Keratinocyte (primary cell): ENCODE results near the gene RHNO1. TPM values are rescaled to one million over a fixed set of nuclear protein-coding genes. Genes with fewer than 3 reads are reported as not detected.

Experiments used
- DNase-seq: peaks from one replicate; pipeline ENCODE4 v3.0.0-alpha.2; 2011; ENCODE audit warnings: low read depth, missing footprints, low spot score
- FAIRE-seq: peaks from 2 replicates; lab custom pipeline; 2011; peaks lifted over from hg19 to GRCh38; lab: Jason Lieb, UNC
- H2AFZ ChIP-seq: 2 replicates; pipeline ENCODE4 v1.6.0; 2012; ENCODE audit warnings: low read length, control low read depth, inconsistent platforms; ENCODE audit not compliant: control insufficient read depth
- H3K27ac ChIP-seq: 2 replicates; pipeline ENCODE4 v1.5.1; 2011; ENCODE audit warnings: low read length; ENCODE audit not compliant: control insufficient read depth, insufficient read depth
- H3K27me3 ChIP-seq: 3 replicates; pipeline ENCODE4 v1.6.0; 2011; ENCODE audit warnings: low read length; ENCODE audit not compliant: control insufficient read depth, insufficient read depth; ENCODE audit errors: extremely low read depth
- H3K36me3 ChIP-seq, 2 experiments: 2 replicates in 1 of 2; 3 replicates in 1 of 2; pipeline ENCODE4 v1.5.1; 2011; ENCODE audit warnings: low read length in 2 of 2, mild to moderate bottlenecking in 1 of 2; ENCODE audit not compliant: control insufficient read depth in 2 of 2, insufficient read depth in 2 of 2; ENCODE audit errors: extremely low read depth in 1 of 2
- H3K4me1 ChIP-seq: 3 replicates; pipeline ENCODE4 v1.5.1; 2011; ENCODE audit warnings: low read length; ENCODE audit not compliant: control insufficient read depth, insufficient read depth; ENCODE audit errors: extremely low read depth
- H3K4me2 ChIP-seq: 3 replicates; pipeline ENCODE4 v1.6.0; 2011; ENCODE audit warnings: low read depth, low read length; ENCODE audit not compliant: control insufficient read depth, insufficient read depth; ENCODE audit errors: extremely low read depth
- H3K4me3 ChIP-seq, 3 experiments: fragments of 200-600 bp in 1 of 3; sonication (generic) in 1 of 3; 2 replicates in 2 of 3; 3 replicates in 1 of 3; pipeline ENCODE4 v1.5.1; 2011 to 2016; ENCODE audit warnings: low read length in 3 of 3, mild to moderate bottlenecking in 3 of 3, control low read depth in 2 of 3, inconsistent platforms in 1 of 3, low read depth in 1 of 3, mixed read lengths in 1 of 3, mixed run types in 1 of 3, moderate library complexity in 1 of 3; ENCODE audit not compliant: control insufficient read depth in 2 of 3, insufficient read depth in 2 of 3; ENCODE audit errors: extremely low read depth in 1 of 3
- H3K79me2 ChIP-seq: 2 replicates; pipeline ENCODE4 v1.6.0; 2012; ENCODE audit warnings: low read length; ENCODE audit not compliant: control insufficient read depth, insufficient read depth
- H3K9ac ChIP-seq: 3 replicates; pipeline ENCODE4 v1.6.0; 2011; ENCODE audit warnings: low read length; ENCODE audit not compliant: control insufficient read depth, insufficient read depth; ENCODE audit errors: extremely low read depth
- H3K9me1 ChIP-seq: 3 replicates; pipeline ENCODE4 v1.6.0; 2011; ENCODE audit warnings: low read length; ENCODE audit not compliant: control insufficient read depth, insufficient read depth; ENCODE audit errors: extremely low read depth
- H3K9me3 ChIP-seq: 2 replicates; pipeline ENCODE4 v1.5.1; 2012; ENCODE audit warnings: low read depth, low read length; ENCODE audit not compliant: control insufficient read depth
- H4K20me1 ChIP-seq: 3 replicates; pipeline ENCODE4 v1.6.0; 2011; ENCODE audit warnings: low read length; ENCODE audit not compliant: control insufficient read depth, insufficient read depth; ENCODE audit errors: extremely low read depth
- EZH2 ChIP-seq: IDR thresholded peaks from one replicate; pipeline ENCODE4 v1.6.1; 2012; ENCODE audit warnings: inconsistent platforms, mild to moderate bottlenecking, low read length, moderate library complexity
- dilution Hi-C: fragments of 300-500 bp; cut with MboI; formaldehyde crosslinking; loops from one replicate; pipeline ENCODE4 v1.7.0; 2020; ENCODE audit warnings: low sequenced_read_pairs; ENCODE audit not compliant: extremely low pct_ligation_motif_present
- polyA plus RNA-seq, 5 experiments: library from polyadenylated mRNA; depleted of rRNA in 3 of 5; stranded (reverse) in 3 of 5; stranded (forward) in 1 of 5; unstranded in 1 of 5; fragments of >200 nt; gene quantifications; 1 replicate in 1 of 5; 2 replicates in 3 of 5; 3 replicates in 1 of 5; pipeline versions ENCODE4 v1.2.1 to v1.2.3, GENCODE V29; 2011 to 2012; ENCODE audit warnings: missing spikeins in 2 of 5, low read depth in 1 of 5, low replicate concordance in 1 of 5
- TF ChIP-seq, protein P1 (sequence below), 3 experiments: IDR thresholded peaks in 1 of 3; conservative IDR thresholded peaks in 1 of 3; optimal IDR thresholded peaks in 1 of 3; 2 replicates in 2 of 3; 3 replicates in 1 of 3; pipeline versions ENCODE3 to v1.5.1; 2011; ENCODE audit warnings: low read length in 3 of 3, mild to moderate bottlenecking in 3 of 3, moderate library complexity in 2 of 3, control low read depth in 1 of 3, inconsistent platforms in 1 of 3; ENCODE audit not compliant: insufficient read depth in 2 of 3; ENCODE audit errors: extremely low read depth in 1 of 3

RHNO1 gene
- polyA plus RNA-seq, 1 donor (not counting 4 experiments of a cell fraction or from before 2014, with no cell fraction given): 25.6 TPM

DNA sequence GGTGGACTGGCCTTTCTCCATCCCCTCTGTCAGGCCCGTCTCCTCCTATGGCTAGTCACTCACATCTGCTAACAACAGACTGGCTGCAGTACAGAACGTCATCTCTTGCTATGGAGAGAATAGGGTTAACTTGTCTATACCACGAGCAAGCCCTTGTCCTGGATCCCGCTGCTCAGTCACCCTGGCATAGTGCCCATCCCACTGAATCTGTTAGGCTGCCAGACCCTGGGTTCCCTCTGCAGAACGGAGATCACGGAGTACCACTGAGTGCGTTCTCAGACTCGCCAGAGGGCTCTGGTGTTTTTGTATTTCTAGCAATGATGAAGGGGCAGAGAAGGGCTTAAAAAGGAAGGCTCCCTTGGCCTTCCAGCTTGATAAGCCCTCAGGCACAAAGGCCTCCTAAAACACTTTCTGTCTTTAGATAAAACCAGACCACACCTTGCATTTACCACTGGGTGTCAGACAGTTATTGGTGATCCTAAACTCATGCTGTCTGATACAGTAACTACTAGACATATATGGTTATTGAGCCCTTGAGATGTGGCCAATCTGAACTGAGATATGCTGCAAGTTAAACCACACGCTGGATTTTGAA, 35.9 kb upstream of the RHNO1 start:
- Histone ChIP-seq H3K27ac (no peak overlapping the region), H3K79me2 (no peaks in the 10 kb centered on the region), H4K20me1 (no peaks in the 10 kb centered on the region), H3K9ac (no peak overlapping the region), H3K4me1 (no peaks in the 10 kb centered on the region), H3K27me3 (no peaks in the 10 kb centered on the region), H3K9me3 (no peaks in the 10 kb centered on the region), H3K4me3 (no peak overlapping the region), H3K9me1 (no peaks in the 10 kb centered on the region), H3K4me2 (no peak overlapping the region), H2AFZ (no peak overlapping the region), H3K36me3 (peaks cover 0 to 1% of the 10 kb centered on the region in 2 experiments)
- DNase-seq (no peak), FAIRE-seq (no peak)
- TF ChIP-seq EZH2: no peak
- TF ChIP-seq, protein P1, sequence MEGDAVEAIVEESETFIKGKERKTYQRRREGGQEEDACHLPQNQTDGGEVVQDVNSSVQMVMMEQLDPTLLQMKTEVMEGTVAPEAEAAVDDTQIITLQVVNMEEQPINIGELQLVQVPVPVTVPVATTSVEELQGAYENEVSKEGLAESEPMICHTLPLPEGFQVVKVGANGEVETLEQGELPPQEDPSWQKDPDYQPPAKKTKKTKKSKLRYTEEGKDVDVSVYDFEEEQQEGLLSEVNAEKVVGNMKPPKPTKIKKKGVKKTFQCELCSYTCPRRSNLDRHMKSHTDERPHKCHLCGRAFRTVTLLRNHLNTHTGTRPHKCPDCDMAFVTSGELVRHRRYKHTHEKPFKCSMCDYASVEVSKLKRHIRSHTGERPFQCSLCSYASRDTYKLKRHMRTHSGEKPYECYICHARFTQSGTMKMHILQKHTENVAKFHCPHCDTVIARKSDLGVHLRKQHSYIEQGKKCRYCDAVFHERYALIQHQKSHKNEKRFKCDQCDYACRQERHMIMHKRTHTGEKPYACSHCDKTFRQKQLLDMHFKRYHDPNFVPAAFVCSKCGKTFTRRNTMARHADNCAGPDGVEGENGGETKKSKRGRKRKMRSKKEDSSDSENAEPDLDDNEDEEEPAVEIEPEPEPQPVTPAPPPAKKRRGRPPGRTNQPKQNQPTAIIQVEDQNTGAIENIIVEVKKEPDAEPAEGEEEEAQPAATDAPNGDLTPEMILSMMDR (optimal IDR thresholded peaks at IDR 0.05 in 1 of 3, IDR thresholded peaks at IDR 0.05 in 1 of 3, conservative IDR thresholded peaks at IDR 0.05 in 1 of 3; ENCODE audit: extremely low read depth in 1 of 3, insufficient read depth in 2 of 3, low read length in 3 of 3): no peak
- dilution Hi-C loops: no loop called here

GRCh38 chr12:2842948-2843347, 34.1 kb upstream of the RHNO1 start:
- dilution Hi-C loops: no loop called here
- Histone ChIP-seq H3K27ac (no peak overlapping the region), H3K9me1 (no peaks in the 10 kb centered on the region)

More at GRCh38 chr12:2842948-2843347, 34.1 kb upstream of the RHNO1 start:
- DNase-seq (no peak), FAIRE-seq (no peak)
- no peaks in the 10 kb centered on the region for H3K79me2 ChIP-seq
- no peak overlapping the region for H3K4me3 ChIP-seq
- H4K20me1 ChIP-seq: no peaks in the 10 kb centered on the region
- H3K9ac ChIP-seq: no peak overlapping the region
- H3K36me3 ChIP-seq: peaks cover 0 to 1% of the 10 kb centered on the region in 2 experiments
- no peak overlapping the region for H3K4me2 ChIP-seq
- H2AFZ ChIP-seq: no peak overlapping the region
- H3K9me3 ChIP-seq: no peaks in the 10 kb centered on the region
- no peaks in the 10 kb centered on the region for H3K4me1 ChIP-seq
- no peaks in the 10 kb centered on the region for H3K27me3 ChIP-seq
- TF ChIP-seq EZH2: no peak
- TF ChIP-seq, protein P1 (optimal IDR thresholded peaks at IDR 0.05 in 1 of 3, IDR thresholded peaks at IDR 0.05 in 1 of 3, conservative IDR thresholded peaks at IDR 0.05 in 1 of 3; ENCODE audit: extremely low read depth in 1 of 3, insufficient read depth in 2 of 3, low read length in 3 of 3): no peak
